ENCODE data around the gene ADIG.

DNA sequence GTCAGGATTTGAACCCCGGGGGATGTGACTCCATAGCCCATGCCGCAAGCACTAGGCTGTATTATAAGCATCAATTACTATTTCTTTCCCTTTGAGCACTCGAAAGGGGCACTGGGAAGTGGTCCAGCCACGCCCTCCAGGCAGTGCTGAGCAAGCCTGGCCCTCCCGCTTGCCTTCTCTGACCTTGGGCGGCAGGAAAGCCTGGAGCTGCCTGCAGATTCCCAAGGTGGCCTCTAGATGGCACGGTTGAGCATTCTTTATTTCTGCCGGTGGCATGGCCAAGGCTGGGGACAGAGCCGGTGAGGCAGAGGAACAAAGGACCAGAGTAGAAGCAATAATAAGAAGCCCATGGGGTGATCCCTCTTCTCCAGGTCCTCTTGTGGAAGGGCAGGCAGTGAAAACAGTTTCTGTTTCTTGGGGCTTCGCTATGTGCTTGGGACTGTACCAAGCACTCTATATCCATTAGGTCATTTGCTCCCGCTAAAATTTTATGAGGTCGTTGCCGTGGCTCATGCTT, 52.6 kb downstream of the ADIG start:
- TF ChIP-seq, protein P1, sequence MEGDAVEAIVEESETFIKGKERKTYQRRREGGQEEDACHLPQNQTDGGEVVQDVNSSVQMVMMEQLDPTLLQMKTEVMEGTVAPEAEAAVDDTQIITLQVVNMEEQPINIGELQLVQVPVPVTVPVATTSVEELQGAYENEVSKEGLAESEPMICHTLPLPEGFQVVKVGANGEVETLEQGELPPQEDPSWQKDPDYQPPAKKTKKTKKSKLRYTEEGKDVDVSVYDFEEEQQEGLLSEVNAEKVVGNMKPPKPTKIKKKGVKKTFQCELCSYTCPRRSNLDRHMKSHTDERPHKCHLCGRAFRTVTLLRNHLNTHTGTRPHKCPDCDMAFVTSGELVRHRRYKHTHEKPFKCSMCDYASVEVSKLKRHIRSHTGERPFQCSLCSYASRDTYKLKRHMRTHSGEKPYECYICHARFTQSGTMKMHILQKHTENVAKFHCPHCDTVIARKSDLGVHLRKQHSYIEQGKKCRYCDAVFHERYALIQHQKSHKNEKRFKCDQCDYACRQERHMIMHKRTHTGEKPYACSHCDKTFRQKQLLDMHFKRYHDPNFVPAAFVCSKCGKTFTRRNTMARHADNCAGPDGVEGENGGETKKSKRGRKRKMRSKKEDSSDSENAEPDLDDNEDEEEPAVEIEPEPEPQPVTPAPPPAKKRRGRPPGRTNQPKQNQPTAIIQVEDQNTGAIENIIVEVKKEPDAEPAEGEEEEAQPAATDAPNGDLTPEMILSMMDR (IDR thresholded peaks at IDR 0.05): peak; percentile 59 to 90 (median 82)
- no peak for TF ChIP-seq POLR2AphosphoS5 (IDR thresholded peaks at IDR 0.05)
